GM12801 (cell line): ENCODE measurements around the gene PPFIBP2.

Source experiments
- TF ChIP-seq, protein P1 (sequence below): IDR thresholded peaks from one replicate; pipeline ENCODE4 v1.5.1; 2011; ENCODE audit warnings: control low read depth; ENCODE audit not compliant: insufficient read length; ENCODE audit errors: extremely low read depth

The PPFIBP2 gene

DNA sequence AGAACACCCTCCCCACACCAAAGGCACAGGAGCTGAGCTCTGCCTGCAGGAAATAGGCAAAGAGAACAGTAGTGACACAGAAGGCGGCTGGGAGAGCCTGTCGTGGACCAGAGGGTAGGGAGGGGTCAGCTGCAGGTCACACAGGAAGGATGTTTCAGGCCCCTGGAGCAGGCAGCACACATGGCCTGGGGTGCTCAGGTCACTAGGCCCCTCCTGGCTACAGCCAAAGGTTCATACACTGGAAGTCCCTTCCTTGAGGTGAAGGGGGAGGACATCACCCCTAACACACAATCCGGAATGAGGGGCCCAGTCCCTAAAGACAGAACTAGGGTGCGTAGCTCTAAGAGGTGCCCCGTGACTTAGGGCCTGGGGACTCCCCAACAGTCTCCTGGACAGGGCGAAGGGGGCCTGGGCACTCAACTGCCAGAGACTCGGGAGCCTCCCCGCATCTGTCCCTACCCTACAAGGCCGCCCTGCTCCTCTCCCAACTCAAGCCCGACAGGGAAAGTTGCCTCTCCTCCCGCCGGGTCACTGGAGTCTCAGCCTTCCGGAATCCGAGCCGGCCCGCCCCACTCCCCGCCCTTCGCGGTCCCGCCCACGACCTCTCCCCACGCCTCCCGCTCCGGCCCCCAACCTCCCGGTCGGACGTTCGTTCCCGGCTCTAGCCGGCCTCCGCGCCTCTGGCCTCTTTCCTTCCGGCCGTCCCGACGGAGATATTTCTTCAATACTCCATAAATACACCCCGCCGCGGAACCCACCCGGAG, 159.3 kb downstream of the PPFIBP2 start, which contains the start of gene CYB5R2:
TSS of gene CYB5R2 (minus strand) at position 541 of the 764 bp plus-strand sequence. CDS start 675 bp downstream, outside the sequence.
- TF ChIP-seq, protein P1, sequence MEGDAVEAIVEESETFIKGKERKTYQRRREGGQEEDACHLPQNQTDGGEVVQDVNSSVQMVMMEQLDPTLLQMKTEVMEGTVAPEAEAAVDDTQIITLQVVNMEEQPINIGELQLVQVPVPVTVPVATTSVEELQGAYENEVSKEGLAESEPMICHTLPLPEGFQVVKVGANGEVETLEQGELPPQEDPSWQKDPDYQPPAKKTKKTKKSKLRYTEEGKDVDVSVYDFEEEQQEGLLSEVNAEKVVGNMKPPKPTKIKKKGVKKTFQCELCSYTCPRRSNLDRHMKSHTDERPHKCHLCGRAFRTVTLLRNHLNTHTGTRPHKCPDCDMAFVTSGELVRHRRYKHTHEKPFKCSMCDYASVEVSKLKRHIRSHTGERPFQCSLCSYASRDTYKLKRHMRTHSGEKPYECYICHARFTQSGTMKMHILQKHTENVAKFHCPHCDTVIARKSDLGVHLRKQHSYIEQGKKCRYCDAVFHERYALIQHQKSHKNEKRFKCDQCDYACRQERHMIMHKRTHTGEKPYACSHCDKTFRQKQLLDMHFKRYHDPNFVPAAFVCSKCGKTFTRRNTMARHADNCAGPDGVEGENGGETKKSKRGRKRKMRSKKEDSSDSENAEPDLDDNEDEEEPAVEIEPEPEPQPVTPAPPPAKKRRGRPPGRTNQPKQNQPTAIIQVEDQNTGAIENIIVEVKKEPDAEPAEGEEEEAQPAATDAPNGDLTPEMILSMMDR: no peak

DNA sequence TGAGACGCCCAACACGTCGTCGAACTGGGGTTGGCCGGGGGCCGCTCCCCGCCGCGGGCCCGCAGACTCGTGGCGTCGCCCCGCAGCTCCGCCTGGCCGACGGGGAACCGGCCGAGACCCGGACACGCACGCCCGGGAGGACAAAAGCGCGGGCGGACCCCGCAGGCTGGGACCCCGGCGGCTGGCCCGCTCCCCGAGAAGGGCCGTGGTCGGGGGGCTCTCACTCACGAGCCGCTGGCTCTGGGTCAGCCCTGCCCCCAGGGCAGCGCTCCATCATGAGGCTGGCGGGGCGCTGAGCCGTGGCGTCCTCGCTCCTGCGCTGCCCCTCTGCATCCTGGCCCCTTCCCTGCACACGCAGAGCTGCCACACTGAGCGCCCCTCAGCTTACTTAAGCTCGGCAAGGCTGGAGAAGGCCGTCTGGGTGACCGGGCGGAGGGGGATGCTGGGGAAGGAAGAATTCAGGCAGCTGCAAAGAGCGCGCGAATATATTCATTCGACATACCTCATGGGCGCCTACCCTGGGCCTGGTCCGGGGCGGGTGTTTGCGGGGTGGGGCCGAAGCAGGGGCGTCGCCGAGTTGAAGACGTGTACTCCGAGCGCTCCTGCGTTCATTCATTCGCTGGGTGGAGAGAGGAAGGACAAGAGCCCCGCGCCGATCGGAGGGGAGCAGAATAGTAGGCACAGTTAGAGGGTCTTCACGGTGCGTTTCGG, 160.1 kb downstream of the PPFIBP2 start:
- TF ChIP-seq, protein P1: no peak

DNA sequence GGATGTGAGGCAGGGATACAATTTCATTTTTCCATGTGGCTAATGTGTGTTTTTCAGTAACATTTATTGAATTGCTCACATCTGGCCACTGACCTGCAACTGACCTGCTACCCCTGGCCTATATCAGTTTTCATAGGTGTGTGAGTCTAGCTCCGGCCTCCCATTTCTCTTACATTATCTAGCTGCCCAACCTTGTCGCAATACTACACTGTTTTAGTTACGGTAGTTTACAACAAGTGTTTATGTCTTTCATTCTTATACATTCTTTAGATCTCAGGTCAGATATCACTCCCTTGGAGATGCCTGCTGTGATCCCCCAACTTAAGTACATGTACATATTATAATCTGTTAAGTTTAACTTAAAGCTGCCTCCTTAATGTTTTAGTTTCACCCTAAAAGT, 161.8 kb downstream of the PPFIBP2 start:
- TF ChIP-seq, protein P1: no peak

DNA sequence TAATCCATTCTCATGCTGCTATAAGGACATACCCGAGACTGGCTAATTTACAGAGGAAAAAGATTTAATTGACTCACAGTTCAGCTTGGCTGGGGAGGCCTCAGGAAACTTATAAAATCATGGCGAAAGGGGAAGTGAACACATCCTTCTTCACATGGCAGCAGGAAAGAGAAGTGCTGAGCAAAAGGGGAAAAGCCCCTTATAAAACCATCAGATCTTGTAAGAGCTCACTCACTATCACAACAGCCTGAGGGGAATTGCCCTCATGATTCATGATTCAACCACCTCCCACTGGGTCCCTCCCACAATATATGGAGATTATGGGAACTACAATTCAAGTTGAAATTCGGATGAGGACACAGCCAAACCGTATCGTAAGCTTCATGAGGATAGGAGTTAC, 163.3 kb downstream of the PPFIBP2 start:
- TF ChIP-seq, protein P1: no peak

DNA sequence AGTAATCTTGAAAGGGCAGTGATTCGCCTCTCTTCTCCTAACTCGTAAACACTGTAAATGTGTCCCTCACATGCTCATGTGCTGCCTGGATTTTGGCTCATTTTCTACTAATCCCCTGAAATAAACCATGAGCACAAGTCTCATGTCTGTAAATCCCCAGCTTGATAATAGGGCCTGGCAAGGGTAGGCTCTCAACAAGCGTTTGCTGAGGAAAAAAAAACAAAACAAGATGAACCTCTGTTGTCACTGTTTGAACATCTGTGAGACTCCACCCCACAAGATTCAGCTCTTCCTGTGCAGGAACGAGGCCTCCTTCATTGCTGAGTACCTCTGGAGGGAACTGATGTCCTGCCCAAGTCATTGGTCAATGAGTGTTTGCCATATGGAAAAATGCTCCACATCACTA, 164.0 kb downstream of the PPFIBP2 start:
- TF ChIP-seq, protein P1: no peak

DNA sequence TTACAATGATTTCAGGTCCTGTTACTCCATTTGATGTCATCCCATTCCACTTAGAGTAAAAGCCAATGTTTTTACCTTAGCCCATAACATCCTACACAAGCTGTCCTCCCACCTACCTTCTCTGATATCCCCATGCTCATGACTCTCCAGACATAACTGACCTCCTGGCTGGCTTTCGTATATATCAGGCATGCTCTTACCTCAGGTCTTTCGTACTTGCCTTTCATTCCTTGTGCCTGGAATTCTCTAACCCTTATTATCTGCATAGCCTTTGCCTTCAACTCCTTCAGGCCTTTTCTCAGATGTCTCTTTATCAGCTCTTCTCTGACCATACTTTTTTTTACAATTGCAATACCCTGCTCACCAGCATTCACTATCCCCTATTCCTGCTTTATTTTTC, 169.8 kb downstream of the PPFIBP2 start:
- TF ChIP-seq, protein P1: no peak

DNA sequence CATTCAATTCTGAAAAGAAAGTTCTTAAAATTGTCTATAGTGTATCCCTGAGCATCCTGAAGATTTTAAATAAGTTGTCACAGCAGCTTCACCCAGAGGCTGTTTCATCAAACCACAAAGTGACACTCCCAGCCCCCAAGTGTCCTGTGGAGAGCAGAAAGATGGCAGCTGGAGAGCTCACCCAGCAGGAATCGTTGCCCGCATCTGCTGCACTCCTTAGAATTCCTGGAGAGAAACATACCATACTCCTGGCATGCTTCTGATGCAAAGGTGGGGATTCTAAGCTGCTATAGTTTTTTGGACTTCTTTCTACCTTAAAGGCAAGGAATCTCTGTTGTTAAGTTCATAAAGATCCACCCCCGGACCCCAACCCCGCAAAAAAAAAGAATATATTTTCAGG, 173.0 kb downstream of the PPFIBP2 start:
- TF ChIP-seq, protein P1: no peak
